Suprapubic skin (tissue), 3 donors: ENCODE results near the gene ADM.

ENCODE experiments used
- POLR2A ChIP-seq, 2 donors: fragments of 450-650 bp; IDR thresholded peaks; one replicate each; pipeline ENCODE4 v1.6.1; 2017; ENCODE audit warnings: antibody characterized with exemption in 2 of 2, mild to moderate bottlenecking in 2 of 2, moderate library complexity in 2 of 2
- TF ChIP-seq, protein P1 (sequence below), 2 donors: fragments of 200-600 bp in 1 of 2; fragments of 450-650 bp in 1 of 2; sonication (generic) in 1 of 2; IDR thresholded peaks; one replicate each; pipeline ENCODE4 v1.5.1; 2016 to 2019; ENCODE audit warnings: antibody characterized with exemption in 2 of 2, mild to moderate bottlenecking in 1 of 2, moderate library complexity in 1 of 2

DNA sequence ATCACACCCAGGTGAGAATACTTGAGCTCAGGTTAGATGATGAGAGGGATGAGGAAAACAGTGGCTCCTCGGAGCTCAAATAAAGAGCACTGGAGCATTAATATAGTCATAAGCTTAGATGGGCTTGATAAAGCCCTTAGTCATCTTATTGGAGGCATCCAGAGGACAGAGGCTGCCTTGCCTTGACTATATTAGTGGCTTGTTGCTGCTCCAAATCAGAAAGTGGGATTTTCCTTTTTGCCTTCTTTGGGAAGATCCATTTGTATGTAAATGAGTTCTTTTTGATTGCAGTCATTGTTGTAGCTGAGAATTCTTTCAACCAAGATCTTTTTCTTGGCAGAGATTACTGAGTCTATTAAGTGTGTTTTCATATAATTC, 18.9 kb downstream of the ADM start:
- TF ChIP-seq, protein P1, sequence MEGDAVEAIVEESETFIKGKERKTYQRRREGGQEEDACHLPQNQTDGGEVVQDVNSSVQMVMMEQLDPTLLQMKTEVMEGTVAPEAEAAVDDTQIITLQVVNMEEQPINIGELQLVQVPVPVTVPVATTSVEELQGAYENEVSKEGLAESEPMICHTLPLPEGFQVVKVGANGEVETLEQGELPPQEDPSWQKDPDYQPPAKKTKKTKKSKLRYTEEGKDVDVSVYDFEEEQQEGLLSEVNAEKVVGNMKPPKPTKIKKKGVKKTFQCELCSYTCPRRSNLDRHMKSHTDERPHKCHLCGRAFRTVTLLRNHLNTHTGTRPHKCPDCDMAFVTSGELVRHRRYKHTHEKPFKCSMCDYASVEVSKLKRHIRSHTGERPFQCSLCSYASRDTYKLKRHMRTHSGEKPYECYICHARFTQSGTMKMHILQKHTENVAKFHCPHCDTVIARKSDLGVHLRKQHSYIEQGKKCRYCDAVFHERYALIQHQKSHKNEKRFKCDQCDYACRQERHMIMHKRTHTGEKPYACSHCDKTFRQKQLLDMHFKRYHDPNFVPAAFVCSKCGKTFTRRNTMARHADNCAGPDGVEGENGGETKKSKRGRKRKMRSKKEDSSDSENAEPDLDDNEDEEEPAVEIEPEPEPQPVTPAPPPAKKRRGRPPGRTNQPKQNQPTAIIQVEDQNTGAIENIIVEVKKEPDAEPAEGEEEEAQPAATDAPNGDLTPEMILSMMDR (IDR thresholded peaks at IDR 0.05), result no peak
- no peak for TF ChIP-seq POLR2A (IDR thresholded peaks at IDR 0.05)
